H1 (cell line): Measurements from ENCODE around the gene PRSS12. TPM values are rescaled to one million over a fixed set of nuclear protein-coding genes. Genes with fewer than 3 reads are reported as not detected.

ENCODE experiments used
- CTCF ChIA-PET: fragments of 300-600 bp; sonication (Branson Sonifier 250); formaldehyde crosslinking; loops from one replicate; lab custom pipeline; 2021; ENCODE audit not compliant: partially characterized antibody; lab: Charles Lee
- POLR2A ChIA-PET: fragments of 300-600 bp; sonication (Branson Sonifier 250); formaldehyde crosslinking; loops from one replicate; lab custom pipeline; 2021; ENCODE audit warnings: inconsistent platforms; ENCODE audit not compliant: partially characterized antibody; lab: Charles Lee
- DNase-seq, 2 experiments: peaks; one replicate each; pipeline versions ENCODE4 v3.0.0 to v3.0.0-alpha.2; 2010 to 2022; ENCODE audit warnings: low spot score in 2 of 2, low read depth in 1 of 2, mixed read lengths in 1 of 2
- FAIRE-seq: peaks from 2 replicates; lab custom pipeline; 2011; peaks lifted over from hg19 to GRCh38; lab: Jason Lieb, UNC
- H2AFZ ChIP-seq: 2 replicates; pipeline ENCODE4 v1.8.1; 2012; ENCODE audit warnings: low read length, inconsistent platforms
- H2AK5ac ChIP-seq: 2 replicates; pipeline ENCODE4 v1.6.1; 2013; ENCODE audit warnings: low read depth, low read length
- H2BK120ac ChIP-seq: replicated peaks from 2 replicates; pipeline ENCODE3; 2013; ENCODE audit warnings: low read depth, low read length, inconsistent platforms
- H2BK12ac ChIP-seq: 2 replicates; pipeline ENCODE4 v1.6.1; 2013; ENCODE audit warnings: low read depth, low read length
- H2BK15ac ChIP-seq: 2 replicates; pipeline ENCODE4 v1.6.1; 2013; ENCODE audit warnings: low read length
- H2BK20ac ChIP-seq: 2 replicates; pipeline ENCODE4 v1.6.1; 2013; ENCODE audit warnings: low read length
- H2BK5ac ChIP-seq: 2 replicates; pipeline ENCODE4 v1.6.1; 2013; ENCODE audit warnings: low read depth, low read length
- H3K14ac ChIP-seq: 2 replicates; pipeline ENCODE4 v1.6.1; 2013; ENCODE audit warnings: inconsistent platforms; ENCODE audit not compliant: insufficient read length
- H3K18ac ChIP-seq: 2 replicates; pipeline ENCODE4 v1.6.1; 2013; ENCODE audit warnings: low read length; ENCODE audit errors: extremely low read depth
- H3K23ac ChIP-seq: 2 replicates; pipeline ENCODE4 v1.6.1; 2013; ENCODE audit warnings: inconsistent platforms; ENCODE audit not compliant: insufficient read length
- H3K23me2 ChIP-seq: 2 replicates; pipeline ENCODE4 v1.6.1; 2013; ENCODE audit warnings: low read depth, low read length
- H3K27ac ChIP-seq: 2 replicates; pipeline ENCODE4 v1.6.1; 2011; ENCODE audit warnings: low read depth, low read length, inconsistent platforms
- H3K27me3 ChIP-seq, 4 experiments: replicated peaks in 1 of 4; 1 replicate in 1 of 4; 2 replicates in 3 of 4; pipeline versions ENCODE4 v1.6.1 to v1.8.1; 2011 to 2013; ENCODE audit warnings: low read length in 3 of 4, mild to moderate bottlenecking in 3 of 4, inconsistent platforms in 2 of 4, mixed read lengths in 2 of 4, moderate library complexity in 1 of 4; ENCODE audit not compliant: control insufficient read depth in 3 of 4, insufficient read depth in 3 of 4; ENCODE audit errors: extremely low read depth in 1 of 4
- H3K36me3 ChIP-seq, 4 experiments: 2 replicates each; pipeline versions ENCODE4 v1.6.1 to v1.8.1; 2011 to 2013; ENCODE audit warnings: mild to moderate bottlenecking in 4 of 4, low read length in 3 of 4, moderate library complexity in 2 of 4, control low read depth in 1 of 4, inconsistent platforms in 1 of 4; ENCODE audit not compliant: insufficient read depth in 4 of 4, control insufficient read depth in 2 of 4
- H3K4ac ChIP-seq: replicated peaks from 2 replicates; pipeline ENCODE3; 2013; ENCODE audit warnings: low read length, low read depth, mixed read lengths, inconsistent platforms; ENCODE audit not compliant: insufficient read length
- H3K4me1 ChIP-seq, 4 experiments: replicated peaks in 1 of 4; 1 replicate in 1 of 4; 2 replicates in 3 of 4; pipeline versions ENCODE4 v1.6.1 to v1.8.1; 2011 to 2013; ENCODE audit warnings: low read length in 3 of 4, inconsistent platforms in 2 of 4, mixed read lengths in 1 of 4; ENCODE audit not compliant: insufficient read depth in 4 of 4, control insufficient read depth in 3 of 4
- H3K4me2 ChIP-seq, 2 experiments: 2 replicates each; pipeline versions ENCODE4 v1.6.1 to v1.8.1; 2011 to 2013; ENCODE audit warnings: low read depth in 2 of 2, low read length in 2 of 2, control low read depth in 1 of 2, inconsistent platforms in 1 of 2, mild to moderate bottlenecking in 1 of 2; ENCODE audit not compliant: insufficient read depth in 1 of 2
- H3K4me3 ChIP-seq, 4 experiments: fragments of 200-600, 300-600 bp in 1 of 4; sonication (generic), shearing (Covaris generic), sonication (Bioruptor Twin) in 1 of 4; 2 replicates each; pipeline versions ENCODE4 v1.5.1 to v1.8.1; 2011 to 2016; ENCODE audit warnings: low read length in 4 of 4, low read depth in 3 of 4, control low read depth in 2 of 4, inconsistent platforms in 2 of 4, mild to moderate bottlenecking in 2 of 4, mixed read lengths in 1 of 4, moderate library complexity in 1 of 4; ENCODE audit not compliant: insufficient read depth in 2 of 4; ENCODE audit errors: extremely low read depth in 1 of 4
- H3K56ac ChIP-seq: replicated peaks from 2 replicates; pipeline ENCODE3; 2013; ENCODE audit warnings: low read depth, mild to moderate bottlenecking, mixed read lengths, low read length, inconsistent platforms; ENCODE audit not compliant: insufficient read length
- H3K79me1 ChIP-seq: 2 replicates; pipeline ENCODE4 v1.6.1; 2013; ENCODE audit warnings: low read depth, low read length, control low read depth
- H3K79me2 ChIP-seq, 2 experiments: 2 replicates each; pipeline versions ENCODE4 v1.6.1 to v1.8.1; 2012 to 2013; ENCODE audit warnings: low read length in 2 of 2, mild to moderate bottlenecking in 2 of 2, inconsistent platforms in 1 of 2; ENCODE audit not compliant: insufficient read depth in 2 of 2, control insufficient read depth in 1 of 2
- H3K9ac ChIP-seq, 4 experiments: replicated peaks in 1 of 4; 1 replicate in 1 of 4; 2 replicates in 3 of 4; pipeline versions ENCODE4 v1.6.1 to v1.8.1; 2011 to 2013; ENCODE audit warnings: low read depth in 3 of 4, low read length in 3 of 4, control low read depth in 2 of 4, mild to moderate bottlenecking in 2 of 4, moderate library complexity in 2 of 4, inconsistent platforms in 1 of 4; ENCODE audit errors: extremely low read depth in 1 of 4
- H3K9me3 ChIP-seq, 2 experiments: 2 replicates each; pipeline versions ENCODE4 v1.6.1 to v1.8.1; 2012 to 2013; ENCODE audit warnings: mild to moderate bottlenecking in 2 of 2, moderate library complexity in 2 of 2, control low read depth in 1 of 2, inconsistent platforms in 1 of 2, low read depth in 1 of 2, low read length in 1 of 2, mixed read lengths in 1 of 2; ENCODE audit not compliant: insufficient read depth in 2 of 2
- H4K20me1 ChIP-seq, 2 experiments: replicated peaks in 1 of 2; 2 replicates each; pipeline versions ENCODE3 to v1.8.1; 2011 to 2013; ENCODE audit warnings: inconsistent platforms in 2 of 2, low read length in 2 of 2, mild to moderate bottlenecking in 1 of 2; ENCODE audit not compliant: insufficient read depth in 2 of 2, control insufficient read depth in 1 of 2
- H4K5ac ChIP-seq: 2 replicates; pipeline ENCODE4 v1.6.1; 2013; ENCODE audit warnings: low read length, low read depth, mixed read lengths, inconsistent platforms; ENCODE audit not compliant: insufficient read length
- H4K8ac ChIP-seq: 2 replicates; pipeline ENCODE4 v1.8.0; 2013; ENCODE audit warnings: mild to moderate bottlenecking, moderate library complexity, low read length, inconsistent platforms; ENCODE audit not compliant: insufficient read depth; ENCODE audit errors: extremely low read depth
- H4K91ac ChIP-seq: replicated peaks from 2 replicates; pipeline ENCODE3; 2013; ENCODE audit warnings: low read length, mixed read lengths, inconsistent platforms; ENCODE audit not compliant: insufficient read length
- KDM4A ChIP-seq: IDR thresholded peaks from one replicate; pipeline ENCODE4 v1.7.1; 2012; ENCODE audit warnings: low read depth, mild to moderate bottlenecking, moderate library complexity, low read length, inconsistent platforms; ENCODE audit not compliant: severe bottlenecking
- SRF ChIP-seq: IDR thresholded peaks from 2 replicates; pipeline ENCODE4 v1.6.1; 2011; ENCODE audit warnings: mild to moderate bottlenecking, low read depth, low read length, moderate library complexity
- WGBS, 2 experiments: shearing (Covaris generic) in 1 of 2; methylation state at CpG; one replicate each; pipeline versions ENCODE4 v1.1.6 to v1.1.7; 2013 to 2015; ENCODE audit warnings: low lambda C conversion rate in 2 of 2, mixed read lengths in 2 of 2, inconsistent platforms in 1 of 2, low coverage in 1 of 2, missing lambda C conversion rate in 1 of 2; ENCODE audit not compliant: insufficient replicate concordance in 2 of 2, insufficient coverage in 1 of 2, insufficient read length in 1 of 2; ENCODE audit errors: extremely low coverage in 1 of 2, missing lambda C conversion rate in 1 of 2; 5-methylcytosine and 5-hydroxymethylcytosine counted together
- polyA plus RNA-seq, 7 experiments: library from polyadenylated mRNA; depleted of rRNA in 3 of 7; stranded (reverse) in 5 of 7; unstranded in 2 of 7; fragments of >200 nt in 5 of 7; fragments of 200-250 nt in 2 of 7; gene quantifications; 1 replicate in 5 of 7; 2 replicates in 1 of 7; 4 replicates in 1 of 7; pipeline versions ENCODE4 v1.2.1 to v1.2.3, GENCODE V29; 2011 to 2013; ENCODE audit warnings: missing spikeins in 2 of 7, mixed read lengths in 2 of 7
- total RNA-seq: library from RNA; stranded (reverse); fragmentation: NEBNext Ultra II Directional; extraction: Animal tissue kit (Norgen Biotek cat#: 25700); gene quantifications from 2 replicates; pipeline ENCODE4 v1.2.1, GENCODE V29; 2021

PRSS12 gene
- total and polyA plus RNA-seq, 2 of the 8 experiments (the other 6 are each of a cell fraction or from before 2014, with no cell fraction given): 2.6 to 9.3 TPM

- no peak for TF ChIP-seq SRF
- peak; percentile 37 for TF ChIP-seq KDM4A
- no peaks in the 10 kb centered on the region for H3K79me1 ChIP-seq
- H3K79me2 ChIP-seq: no peaks in the 10 kb centered on the region
- peak overlapping the region; percentile 51; the same call in 1 of the 2 replicates for H4K8ac ChIP-seq
- H3K27ac ChIP-seq: no peak overlapping the region
- H3K4me3 ChIP-seq: peak overlapping the region in 2 of 4 experiments; percentile 18 to 25; a peak in 2 of 8 replicates
- ChIA-PET POLR2A (interaction anchor here (0.6 to 1.5 kb wide), 4 partner anchors 12 to 433 kb away, joined by 3 to 6 read pairs (median 4); no protein-coding TSS in a partner anchor), CTCF (interaction anchor here (0.7 to 1.4 kb wide), 4 partner anchors 9 to 1131 kb away, joined by 3 read pairs; no protein-coding TSS in a partner anchor)
- no peak overlapping the region for H2BK5ac ChIP-seq
- no peak overlapping the region for H4K5ac ChIP-seq
- H2BK15ac ChIP-seq: no peak overlapping the region; the same call in 1 of the 2 replicates
- no peak overlapping the region for H3K4ac ChIP-seq
- H3K4me1 ChIP-seq: no peaks in the 10 kb centered on the region
- H3K27me3 ChIP-seq: no peaks in the 10 kb centered on the region
- H3K36me3 ChIP-seq: no peaks in the 10 kb centered on the region
- WGBS, 2 experiments: 90% methylated on average over 41 of the region's 64 CpGs; no CpG with 5 or more reads in 1 of the 2 experiments
- H3K14ac ChIP-seq: no peak overlapping the region
- H3K23ac ChIP-seq: no peak overlapping the region
- H2BK12ac ChIP-seq: no peak overlapping the region
- no peak overlapping the region for H3K9ac ChIP-seq
- H3K4me2 ChIP-seq: peak overlapping the region; percentile 12 to 51; a peak in 2 of 4 replicates
- H3K23me2 ChIP-seq: peaks cover 3% of the 10 kb centered on the region; the same call in 1 of the 2 replicates
- H2BK120ac ChIP-seq: no peak overlapping the region
- no peak overlapping the region for H2BK20ac ChIP-seq
- no peak overlapping the region for H4K91ac ChIP-seq
- H3K9me3 ChIP-seq: no peaks in the 10 kb centered on the region; a peak in 1 of 4 replicates
- no peak for FAIRE-seq
- H2AFZ ChIP-seq: no peak overlapping the region
- no peak for DNase-seq
- no peak overlapping the region for H3K18ac ChIP-seq
- H2AK5ac ChIP-seq: no peak overlapping the region
- H4K20me1 ChIP-seq: no peaks in the 10 kb centered on the region
- no peak overlapping the region for H3K56ac ChIP-seq
Observed at GRCh38 chr4:118265312-118266144, 87.3 kb downstream of the PRSS12 start.
